Panc1 (cell line): ENCODE measurements around the gene SPHK2.

Source experiments
- POLR2AphosphoS5 ChIP-seq: IDR thresholded peaks from 2 replicates; pipeline ENCODE4 v1.6.1; 2012; ENCODE audit warnings: mild to moderate bottlenecking, low read depth, low read length, moderate library complexity
- SIN3A ChIP-seq: IDR thresholded peaks from 2 replicates; pipeline ENCODE4 v1.6.1; 2012; ENCODE audit warnings: low read depth, mild to moderate bottlenecking, low read length, moderate library complexity, borderline replicate concordance; ENCODE audit not compliant: insufficient read depth
- TF ChIP-seq, protein P1 (sequence below): fragments of 450-650 bp; IDR thresholded peaks from 2 replicates; pipeline ENCODE4 v1.5.1; 2017; ENCODE audit warnings: mild to moderate bottlenecking
- TF ChIP-seq, protein P2 (sequence below), 2 experiments: IDR thresholded peaks; 2 replicates each; pipeline ENCODE4 v1.6.1; 2011 to 2012; ENCODE audit warnings: low read depth in 2 of 2, control low read depth in 1 of 2, low read length in 1 of 2, mild to moderate bottlenecking in 1 of 2, moderate library complexity in 1 of 2; ENCODE audit not compliant: insufficient read depth in 1 of 2

DNA sequence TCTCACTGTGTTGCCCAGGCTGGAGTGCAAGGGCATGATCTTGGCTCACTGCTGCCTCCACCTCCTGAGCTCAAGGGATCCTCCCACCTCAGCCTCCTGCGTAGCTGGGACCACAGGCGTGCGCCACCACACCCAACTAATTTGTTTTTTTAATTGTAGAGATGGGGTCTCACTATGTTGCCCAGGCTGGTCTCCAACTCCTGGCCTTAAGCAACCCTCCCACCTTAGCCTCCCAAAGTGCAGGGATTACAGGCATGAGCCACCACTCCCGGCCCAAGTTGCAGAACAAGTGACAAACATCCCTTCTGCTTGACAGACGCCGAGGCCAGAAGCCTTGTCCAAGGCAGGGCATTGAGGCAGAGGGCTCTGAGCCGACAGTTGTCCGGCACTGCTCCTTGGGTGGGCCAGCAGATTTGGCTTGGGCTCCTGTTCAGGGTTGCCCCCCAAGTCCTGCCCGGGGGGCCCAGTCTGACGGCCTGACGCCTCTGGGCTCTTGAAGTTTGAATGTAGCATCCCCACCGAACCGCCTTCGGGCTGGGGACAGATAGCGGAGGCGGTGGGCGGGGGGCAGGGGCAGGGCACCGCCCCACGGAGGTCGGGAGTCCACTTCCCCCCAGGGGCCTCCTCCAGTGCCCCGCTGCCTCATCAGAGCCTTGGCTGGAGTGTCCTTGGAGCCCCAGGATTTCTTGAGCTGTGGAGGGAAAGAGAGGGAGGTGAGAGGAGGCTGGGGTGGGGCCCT is 18.5 kb upstream of the SPHK2 start:
- TF ChIP-seq, protein P1, sequence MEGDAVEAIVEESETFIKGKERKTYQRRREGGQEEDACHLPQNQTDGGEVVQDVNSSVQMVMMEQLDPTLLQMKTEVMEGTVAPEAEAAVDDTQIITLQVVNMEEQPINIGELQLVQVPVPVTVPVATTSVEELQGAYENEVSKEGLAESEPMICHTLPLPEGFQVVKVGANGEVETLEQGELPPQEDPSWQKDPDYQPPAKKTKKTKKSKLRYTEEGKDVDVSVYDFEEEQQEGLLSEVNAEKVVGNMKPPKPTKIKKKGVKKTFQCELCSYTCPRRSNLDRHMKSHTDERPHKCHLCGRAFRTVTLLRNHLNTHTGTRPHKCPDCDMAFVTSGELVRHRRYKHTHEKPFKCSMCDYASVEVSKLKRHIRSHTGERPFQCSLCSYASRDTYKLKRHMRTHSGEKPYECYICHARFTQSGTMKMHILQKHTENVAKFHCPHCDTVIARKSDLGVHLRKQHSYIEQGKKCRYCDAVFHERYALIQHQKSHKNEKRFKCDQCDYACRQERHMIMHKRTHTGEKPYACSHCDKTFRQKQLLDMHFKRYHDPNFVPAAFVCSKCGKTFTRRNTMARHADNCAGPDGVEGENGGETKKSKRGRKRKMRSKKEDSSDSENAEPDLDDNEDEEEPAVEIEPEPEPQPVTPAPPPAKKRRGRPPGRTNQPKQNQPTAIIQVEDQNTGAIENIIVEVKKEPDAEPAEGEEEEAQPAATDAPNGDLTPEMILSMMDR: no peak
- no peak for TF ChIP-seq SIN3A
- no peak for TF ChIP-seq POLR2AphosphoS5
- TF ChIP-seq, protein P2, sequence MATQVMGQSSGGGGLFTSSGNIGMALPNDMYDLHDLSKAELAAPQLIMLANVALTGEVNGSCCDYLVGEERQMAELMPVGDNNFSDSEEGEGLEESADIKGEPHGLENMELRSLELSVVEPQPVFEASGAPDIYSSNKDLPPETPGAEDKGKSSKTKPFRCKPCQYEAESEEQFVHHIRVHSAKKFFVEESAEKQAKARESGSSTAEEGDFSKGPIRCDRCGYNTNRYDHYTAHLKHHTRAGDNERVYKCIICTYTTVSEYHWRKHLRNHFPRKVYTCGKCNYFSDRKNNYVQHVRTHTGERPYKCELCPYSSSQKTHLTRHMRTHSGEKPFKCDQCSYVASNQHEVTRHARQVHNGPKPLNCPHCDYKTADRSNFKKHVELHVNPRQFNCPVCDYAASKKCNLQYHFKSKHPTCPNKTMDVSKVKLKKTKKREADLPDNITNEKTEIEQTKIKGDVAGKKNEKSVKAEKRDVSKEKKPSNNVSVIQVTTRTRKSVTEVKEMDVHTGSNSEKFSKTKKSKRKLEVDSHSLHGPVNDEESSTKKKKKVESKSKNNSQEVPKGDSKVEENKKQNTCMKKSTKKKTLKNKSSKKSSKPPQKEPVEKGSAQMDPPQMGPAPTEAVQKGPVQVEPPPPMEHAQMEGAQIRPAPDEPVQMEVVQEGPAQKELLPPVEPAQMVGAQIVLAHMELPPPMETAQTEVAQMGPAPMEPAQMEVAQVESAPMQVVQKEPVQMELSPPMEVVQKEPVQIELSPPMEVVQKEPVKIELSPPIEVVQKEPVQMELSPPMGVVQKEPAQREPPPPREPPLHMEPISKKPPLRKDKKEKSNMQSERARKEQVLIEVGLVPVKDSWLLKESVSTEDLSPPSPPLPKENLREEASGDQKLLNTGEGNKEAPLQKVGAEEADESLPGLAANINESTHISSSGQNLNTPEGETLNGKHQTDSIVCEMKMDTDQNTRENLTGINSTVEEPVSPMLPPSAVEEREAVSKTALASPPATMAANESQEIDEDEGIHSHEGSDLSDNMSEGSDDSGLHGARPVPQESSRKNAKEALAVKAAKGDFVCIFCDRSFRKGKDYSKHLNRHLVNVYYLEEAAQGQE (IDR thresholded peaks at IDR 0.05; ENCODE audit: insufficient read depth in 1 of 2, low read depth in 2 of 2, low read length in 1 of 2): no peak
